B cell (primary cell): ENCODE measurements around the gene TRERF1. TPM values are rescaled to one million over a fixed set of nuclear protein-coding genes. Genes with fewer than 3 reads are reported as not detected.

Experiments
- ATAC-seq: fragments of 200-7000 bp; cut with Tn5 transposase; one replicate; pipeline ENCODE4 v1.10.0; 2021; ENCODE audit warnings: low read depth, mild to moderate bottlenecking, moderate number of reproducible peaks, moderate library complexity
- CTCF ChIA-PET: fragments of 350-600 bp; sonication (Branson Sonifier 250); formaldehyde crosslinking; loops from one replicate; lab custom pipeline; 2021; ENCODE audit warnings: antibody characterized with exemption, inconsistent platforms; lab: Charles Lee
- POLR2A ChIA-PET: fragments of 350-600 bp; sonication (Branson Sonifier 250); formaldehyde crosslinking; loops from one replicate; lab custom pipeline; 2021; ENCODE audit warnings: antibody characterized with exemption; lab: Charles Lee
- DNase-seq: peaks from one replicate; pipeline ENCODE4 v3.0.0; 2013
- H2AFZ ChIP-seq: 2 replicates; pipeline ENCODE4 v1.6.1; 2012; ENCODE audit warnings: mild to moderate bottlenecking, low read depth, low read length; ENCODE audit not compliant: insufficient read depth, poor library complexity, severe bottlenecking
- H3K27ac ChIP-seq, 2 donors: 1 replicate in 1 of 2; 2 replicates in 1 of 2; pipeline ENCODE4 v1.5.1; 2012 to 2013; ENCODE audit warnings: low read length in 2 of 2, mild to moderate bottlenecking in 2 of 2, moderate library complexity in 1 of 2
- H3K27me3 ChIP-seq, 4 experiments: fragments of 200-600 bp in 1 of 4; sonication (generic) in 1 of 4; replicated peaks in 1 of 4; 1 replicate in 2 of 4; 2 replicates in 2 of 4; pipeline versions ENCODE4 v1.6.1 to v1.7.0; 2013 to 2016; ENCODE audit warnings: low read length in 3 of 4, mild to moderate bottlenecking in 2 of 4, mixed read lengths in 1 of 4, moderate library complexity in 1 of 4; ENCODE audit not compliant: insufficient read depth in 4 of 4, control insufficient read depth in 3 of 4; ENCODE audit errors: control extremely low read depth in 1 of 4
- H3K36me3 ChIP-seq, 2 experiments: replicated peaks in 1 of 2; 1 replicate in 1 of 2; 2 replicates in 1 of 2; pipeline versions ENCODE4 v1.6.1 to v1.7.1; 2013; ENCODE audit warnings: low read length in 1 of 2; ENCODE audit not compliant: insufficient read depth in 2 of 2, control insufficient read depth in 1 of 2; ENCODE audit errors: control extremely low read depth in 1 of 2, extremely low read depth in 1 of 2
- H3K4me1 ChIP-seq, 2 donors: fragments of 200-600 bp in 1 of 2; sonication (generic) in 1 of 2; 1 replicate in 1 of 2; 2 replicates in 1 of 2; pipeline versions ENCODE4 v1.5.1 to v1.6.1; 2013 to 2017; ENCODE audit warnings: low read length in 2 of 2; ENCODE audit not compliant: control insufficient read depth in 2 of 2, insufficient read depth in 2 of 2
- H3K4me2 ChIP-seq: replicated peaks from 2 replicates; pipeline ENCODE3; 2012; ENCODE audit warnings: mild to moderate bottlenecking, low read depth, low read length; ENCODE audit not compliant: poor library complexity, severe bottlenecking
- H3K4me3 ChIP-seq, 5 experiments: fragments of 200-600 bp in 1 of 5; sonication (generic) in 1 of 5; 1 replicate in 3 of 5; 2 replicates in 2 of 5; pipeline versions ENCODE4 v1.5.1 to v1.7.0; 2011 to 2016; ENCODE audit warnings: low read length in 4 of 5, mild to moderate bottlenecking in 4 of 5, low read depth in 2 of 5, control low read depth in 1 of 5, moderate library complexity in 1 of 5; ENCODE audit not compliant: insufficient read depth in 1 of 5; ENCODE audit errors: control extremely low read depth in 1 of 5, extremely low read depth in 1 of 5
- H3K79me2 ChIP-seq: fragments of 200-600 bp; sonication (generic); one replicate; pipeline ENCODE4 v1.6.0; 2016; ENCODE audit warnings: low read length; ENCODE audit not compliant: control insufficient read depth, insufficient read depth
- H3K9ac ChIP-seq: fragments of 200-600 bp; sonication (generic); 2 replicates; pipeline ENCODE4 v1.6.1; 2017; ENCODE audit warnings: mild to moderate bottlenecking, low read length, moderate library complexity
- H3K9me3 ChIP-seq, 3 donors: one replicate each; pipeline versions ENCODE4 v1.6.1 to v1.7.1; 2013; ENCODE audit warnings: low read length in 2 of 3; ENCODE audit not compliant: control insufficient read depth in 2 of 3, insufficient read depth in 1 of 3; ENCODE audit errors: control extremely low read depth in 1 of 3
- H4K20me1 ChIP-seq: 2 replicates; pipeline ENCODE4 v1.6.0; 2012; ENCODE audit warnings: mild to moderate bottlenecking, low read length; ENCODE audit not compliant: insufficient read depth, control insufficient read depth, poor library complexity, severe bottlenecking
- H3K27ac Mint-ChIP-seq: one replicate; pipeline ENCODE4 v1.8.0; 2021; ENCODE audit warnings: mixed read lengths
- H3K27me3 Mint-ChIP-seq: one replicate; pipeline ENCODE4 v1.8.0; 2021; ENCODE audit warnings: mixed read lengths
- H3K4me1 Mint-ChIP-seq: one replicate; pipeline ENCODE4 v1.8.0; 2021; ENCODE audit warnings: mixed read lengths
- H3K4me3 Mint-ChIP-seq: one replicate; pipeline ENCODE4 v1.8.0; 2021; ENCODE audit warnings: mixed read lengths
- H3K9me3 Mint-ChIP-seq: one replicate; pipeline ENCODE4 v1.8.0; 2022; ENCODE audit warnings: mixed read lengths; ENCODE audit not compliant: insufficient read depth
- CTCF ChIP-seq: fragments of 200-600 bp; IDR thresholded peaks from one replicate; pipeline ENCODE4 v1.8.0; 2022; ENCODE audit warnings: antibody characterized with exemption, mild to moderate bottlenecking
- EZH2 ChIP-seq: IDR thresholded peaks from 2 replicates; pipeline ENCODE4 v1.6.1; 2012; ENCODE audit warnings: borderline replicate concordance, low read depth, mild to moderate bottlenecking, moderate library complexity, low read length; ENCODE audit not compliant: insufficient read depth, poor library complexity, severe bottlenecking
- WGBS: methylation state at CpG from one replicate; pipeline ENCODE4 v1.1.5; 2013; ENCODE audit warnings: missing lambda C conversion rate; ENCODE audit not compliant: insufficient coverage; 5-methylcytosine and 5-hydroxymethylcytosine counted together
- intact Hi-C: fragments of 100-400 bp; cut with micrococcal nuclease; formaldehyde crosslinking; loops from one replicate; pipeline ENCODE4 v1.10.0; 2022
- polyA plus RNA-seq: library from polyadenylated mRNA; depleted of rRNA; stranded (reverse); fragments of >200 nt; gene quantifications from 2 replicates; pipeline ENCODE4 v1.2.3, GENCODE V29; 2012
- total RNA-seq, 2 donors: library from RNA; stranded (reverse); fragments of 120-200 nt in 1 of 2; gene quantifications; 1 replicate in 1 of 2; 2 replicates in 1 of 2; pipeline versions ENCODE4 v1.2.3 to v1.2.4, GENCODE V29; 2013 to 2022

Gene TRERF1
- total and polyA plus RNA-seq, 2 donors (not counting 1 experiment from before 2014, with no cell fraction given) = 3.5 to 6.7 TPM

GRCh38 chr6:42482174-42482573 is 30.4 kb upstream of the TRERF1 start:
- no CpG with 5 or more reads among the region's 1 CpG for WGBS
- no peaks in the 10 kb centered on the region for H3K27me3 Mint-ChIP-seq
- ChIA-PET CTCF (interaction anchor here (1.4 kb wide), 1 partner anchor 13 kb away, joined by 3 read pairs; no protein-coding TSS in a partner anchor), POLR2A (no interaction called here)
- H3K4me1 Mint-ChIP-seq = no peaks in the 10 kb centered on the region
- no peak overlapping the region for H3K4me2 ChIP-seq
- H3K27me3 ChIP-seq = no peaks in the 10 kb centered on the region
- no peak overlapping the region for H3K27ac ChIP-seq
- TF ChIP-seq CTCF (no peak), EZH2 (no peak)
- DNase-seq (no peak), ATAC-seq (no peak)
- intact Hi-C loops = no loop called here
- H3K4me3 Mint-ChIP-seq = no peak overlapping the region
- H3K79me2 ChIP-seq = no peaks in the 10 kb centered on the region
- H3K27ac Mint-ChIP-seq = no peak overlapping the region
- H3K9ac ChIP-seq = no peak overlapping the region
- no peak overlapping the region for H2AFZ ChIP-seq
- no peak overlapping the region for H3K4me3 ChIP-seq
- no peaks in the 10 kb centered on the region for H3K9me3 Mint-ChIP-seq
- H3K36me3 ChIP-seq = no peaks in the 10 kb centered on the region
- no peaks in the 10 kb centered on the region for H3K9me3 ChIP-seq
- no peaks in the 10 kb centered on the region for H4K20me1 ChIP-seq
- no peaks in the 10 kb centered on the region for H3K4me1 ChIP-seq

GRCh38 chr6:42471714-42472113 is 20.0 kb upstream of the TRERF1 start:
- Mint-ChIP-seq H3K27me3 (peaks cover 17% of the 10 kb centered on the region), H3K4me3 (no peak overlapping the region), H3K4me1 (no peaks in the 10 kb centered on the region), H3K27ac (no peak overlapping the region), H3K9me3 (peaks cover 10% of the 10 kb centered on the region)
- H3K27me3 ChIP-seq = peaks cover 0 to 3% (median 0%) of the 10 kb centered on the region in 4 experiments
- ATAC-seq = no peak
- 100% methylated on average over 1 of the region's 3 CpGs for WGBS
- H3K27ac ChIP-seq = no peak overlapping the region
- no peaks in the 10 kb centered on the region for H3K4me1 ChIP-seq
- DNase-seq = no peak
- ChIA-PET CTCF (interaction anchor here (1.1 kb wide), 1 partner anchor 258 kb away, joined by 6 read pairs; no protein-coding TSS in a partner anchor), POLR2A (no interaction called here)
- H3K9ac ChIP-seq = no peak overlapping the region
- no peak overlapping the region for H3K4me3 ChIP-seq
- H3K4me2 ChIP-seq = no peak overlapping the region
- no peak overlapping the region for H2AFZ ChIP-seq
- intact Hi-C loops = no loop called here
- peaks cover 1 to 10% (median 9%) of the 10 kb centered on the region in 3 donors for H3K9me3 ChIP-seq
- no peaks in the 10 kb centered on the region for H3K36me3 ChIP-seq
- no peaks in the 10 kb centered on the region for H3K79me2 ChIP-seq
- H4K20me1 ChIP-seq = no peaks in the 10 kb centered on the region
- TF ChIP-seq CTCF (no peak), EZH2 (no peak)
